RCC 7860 (cell line): ENCODE results near the gene ACP7.
"Not testable (repeated sequence)": the region's sequence is repeated elsewhere in the genome, so short reads cannot be mapped to it uniquely, and the experiment has no call there.

Source experiments
- DNase-seq: peaks from one replicate; pipeline ENCODE4 v3.0.0-alpha.2; 2015; ENCODE audit warnings: low spot score
- FAIRE-seq: peaks from 2 replicates; lab custom pipeline; 2012; peaks lifted over from hg19 to GRCh38; lab: Jason Lieb, UNC

ACP7 gene

GRCh38 chr19:39083983-39084731, at the start of gene ACP7:
Gene ACP7 (plus strand): TSS chr19:39084368. CDS start chr19:39085270, 902 bp downstream.
- FAIRE-seq (no peak), DNase-seq (no peak)

GRCh38 chr19:39036581-39036980, 47.6 kb upstream of the ACP7 start:
- FAIRE-seq = no peak
- DNase-seq = no peak

GRCh38 chr19:39037194-39037593, 47.0 kb upstream of the ACP7 start:
- FAIRE-seq (no peak), DNase-seq (no peak)

GRCh38 chr19:39038098-39038497, 46.1 kb upstream of the ACP7 start:
- DNase-seq (no peak), FAIRE-seq (no peak)

GRCh38 chr19:39045506-39045905, 38.7 kb upstream of the ACP7 start:
- DNase-seq = no peak
- FAIRE-seq = no peak

GRCh38 chr19:39046037-39046821, 37.9 kb upstream of the ACP7 start:
- FAIRE-seq (no peak), DNase-seq (no peak)

GRCh38 chr19:39047073-39047472, 37.1 kb upstream of the ACP7 start:
- DNase-seq (no peak), FAIRE-seq (no peak)

GRCh38 chr19:39052243-39052746, 31.9 kb upstream of the ACP7 start:
- DNase-seq (peak; percentile 28), FAIRE-seq (no peak)

- DNase-seq = no peak
- FAIRE-seq = no peak
Observed at GRCh38 chr19:39052846-39053245, 31.3 kb upstream of the ACP7 start.

- FAIRE-seq = no peak
Observed at GRCh38 chr19:39053276-39054090, 30.7 kb upstream of the ACP7 start.

GRCh38 chr19:39054091-39054470, 30.1 kb upstream of the ACP7 start:
- FAIRE-seq (no peak), DNase-seq (no peak)

More at GRCh38 chr19:39053276-39054090, 30.7 kb upstream of the ACP7 start:
- DNase-seq = no peak

GRCh38 chr19:39057615-39058014, 26.6 kb upstream of the ACP7 start:
- FAIRE-seq = no peak
- no peak for DNase-seq

GRCh38 chr19:39059302-39059701, 24.9 kb upstream of the ACP7 start:
- FAIRE-seq (no peak), DNase-seq (no peak)

- DNase-seq (no peak), FAIRE-seq (no peak)
Observed at GRCh38 chr19:39060171-39060570, 24.0 kb upstream of the ACP7 start.

GRCh38 chr19:39064405-39064804, 19.8 kb upstream of the ACP7 start:
- no peak for FAIRE-seq
- no peak for DNase-seq

- no peak for FAIRE-seq
- DNase-seq = no peak
Observed at GRCh38 chr19:39065928-39066327, 18.2 kb upstream of the ACP7 start.

GRCh38 chr19:39067104-39067503, 17.1 kb upstream of the ACP7 start:
- FAIRE-seq = no peak

GRCh38 chr19:39068259-39068658, 15.9 kb upstream of the ACP7 start:
- not testable (repeated sequence) for DNase-seq

More at GRCh38 chr19:39067104-39067503, 17.1 kb upstream of the ACP7 start:
- DNase-seq = no peak

GRCh38 chr19:39070888-39071287, 13.3 kb upstream of the ACP7 start:
- DNase-seq (peak; percentile 64), FAIRE-seq (peak; percentile 75)

More at GRCh38 chr19:39068259-39068658, 15.9 kb upstream of the ACP7 start:
- FAIRE-seq = not testable (repeated sequence)

GRCh38 chr19:39074205-39074692, 9.9 kb upstream of the ACP7 start:
- DNase-seq (no peak), FAIRE-seq (no peak)

GRCh38 chr19:39074942-39075341, 9.2 kb upstream of the ACP7 start:
- DNase-seq (no peak), FAIRE-seq (no peak)
